Endothelial cell of umbilical vein (primary cell): ENCODE results near the gene TTLL11. TPM values are rescaled to one million over a fixed set of nuclear protein-coding genes. Genes with fewer than 3 reads are reported as not detected.
"Not testable (repeated sequence)": the region's sequence is repeated elsewhere in the genome, so short reads cannot be mapped to it uniquely, and the experiment has no call there.

Experiments
- BruUV-seq: library from RNA; stranded (reverse); fragments of 400-500 nt; replicated peaks from 2 replicates; lab custom pipeline; 2021; lab: Mats Ljungman, UMichigan
- CTCF ChIA-PET: fragments of 300-600, 350-600 bp; sonication (Branson Sonifier 250); formaldehyde crosslinking; loops from one replicate; lab custom pipeline; 2021; ENCODE audit warnings: antibody characterized with exemption, inconsistent platforms; lab: Charles Lee
- POLR2A ChIA-PET: fragments of 300-600, 350-600 bp; sonication (Branson Sonifier 250); formaldehyde crosslinking; loops from one replicate; lab custom pipeline; 2021; ENCODE audit warnings: antibody characterized with exemption, inconsistent platforms; lab: Charles Lee
- DNase-seq: peaks from one replicate; pipeline ENCODE4 v3.0.0-alpha.2; 2011; ENCODE audit warnings: low read depth, low spot score
- FAIRE-seq: peaks from 2 replicates; lab custom pipeline; 2011; peaks lifted over from hg19 to GRCh38; lab: Jason Lieb, UNC
- H2AFZ ChIP-seq: 2 replicates; pipeline ENCODE4 v1.6.0; 2012; ENCODE audit warnings: low read depth, low read length, control low read depth, inconsistent platforms
- H3K27ac ChIP-seq: 2 replicates; pipeline ENCODE4 v1.5.1; 2011; ENCODE audit warnings: low read depth, mild to moderate bottlenecking, control low read depth, low read length, moderate library complexity; ENCODE audit not compliant: insufficient read depth
- H3K27me3 ChIP-seq, 2 experiments: 2 replicates each; pipeline versions ENCODE4 v1.6.0 to v1.6.1; 2011; ENCODE audit warnings: low read length in 2 of 2, mixed read lengths in 1 of 2; ENCODE audit not compliant: control insufficient read depth in 2 of 2, insufficient read depth in 2 of 2
- H3K36me3 ChIP-seq, 2 experiments: 2 replicates in 1 of 2; 3 replicates in 1 of 2; pipeline ENCODE4 v1.5.1; 2011; ENCODE audit warnings: low read length in 2 of 2, mild to moderate bottlenecking in 1 of 2, moderate library complexity in 1 of 2; ENCODE audit not compliant: control insufficient read depth in 2 of 2, insufficient read depth in 2 of 2; ENCODE audit errors: extremely low read depth in 1 of 2
- H3K4me1 ChIP-seq: 3 replicates; pipeline ENCODE4 v1.5.1; 2011; ENCODE audit warnings: mild to moderate bottlenecking, low read length; ENCODE audit not compliant: control insufficient read depth, insufficient read depth; ENCODE audit errors: extremely low read depth
- H3K4me2 ChIP-seq: 2 replicates; pipeline ENCODE4 v1.6.1; 2011; ENCODE audit warnings: low read length, control low read depth, mixed read lengths; ENCODE audit not compliant: insufficient read depth
- H3K4me3 ChIP-seq, 3 experiments: fragments of 200-600 bp in 1 of 3; sonication (generic), shearing (Covaris generic) in 1 of 3; replicated peaks in 1 of 3; 2 replicates each; pipeline ENCODE4 v1.5.1; 2011 to 2016; ENCODE audit warnings: control low read depth in 3 of 3, low read length in 3 of 3, mild to moderate bottlenecking in 2 of 3, inconsistent platforms in 1 of 3, low read depth in 1 of 3, moderate library complexity in 1 of 3; ENCODE audit not compliant: insufficient read depth in 1 of 3
- H3K79me2 ChIP-seq: 2 replicates; pipeline ENCODE4 v1.6.0; 2012; ENCODE audit warnings: low read length, inconsistent platforms; ENCODE audit not compliant: control insufficient read depth, insufficient read depth
- H3K9ac ChIP-seq: replicated peaks from 2 replicates; pipeline ENCODE3; 2011; ENCODE audit warnings: low read length, control low read depth; ENCODE audit not compliant: insufficient read depth; ENCODE audit errors: extremely low read depth
- H3K9me1 ChIP-seq: replicated peaks from 3 replicates; pipeline ENCODE4 v1.6.0; 2011; ENCODE audit warnings: mild to moderate bottlenecking, low read length; ENCODE audit not compliant: control insufficient read depth, insufficient read depth; ENCODE audit errors: extremely low read depth
- H3K9me3 ChIP-seq: replicated peaks from 2 replicates; pipeline ENCODE4 v1.5.1; 2012; ENCODE audit warnings: low read length, inconsistent platforms; ENCODE audit not compliant: control insufficient read depth, insufficient read depth
- H4K20me1 ChIP-seq: replicated peaks from 2 replicates; pipeline ENCODE3; 2011; ENCODE audit warnings: mild to moderate bottlenecking, low read length; ENCODE audit not compliant: control insufficient read depth, insufficient read depth; ENCODE audit errors: extremely low read depth
- EZH2 ChIP-seq: IDR thresholded peaks from 2 replicates; pipeline ENCODE4 v1.6.1; 2012; ENCODE audit warnings: borderline replicate concordance, low read depth, mild to moderate bottlenecking, moderate library complexity, low read length, inconsistent platforms; ENCODE audit not compliant: severe bottlenecking
- FOS ChIP-seq: IDR thresholded peaks from 2 replicates; pipeline ENCODE4 v1.6.1; 2011; ENCODE audit warnings: mild to moderate bottlenecking, low read length, moderate library complexity, borderline replicate concordance; ENCODE audit not compliant: insufficient read depth
- GATA2 ChIP-seq: IDR thresholded peaks from 2 replicates; pipeline ENCODE4 v1.7.0; 2011; ENCODE audit warnings: low read depth, mild to moderate bottlenecking, moderate library complexity, mixed read lengths, low read length; ENCODE audit not compliant: insufficient read length, insufficient read depth
- JUN ChIP-seq: IDR thresholded peaks from 2 replicates; pipeline ENCODE4 v1.6.1; 2011; ENCODE audit warnings: borderline replicate concordance, low read depth; ENCODE audit not compliant: insufficient read length, insufficient read depth
- MYC ChIP-seq: IDR thresholded peaks from one replicate; pipeline ENCODE4 v1.6.1; 2011; ENCODE audit warnings: mild to moderate bottlenecking, low read depth, low read length
- POLR2A ChIP-seq: IDR thresholded peaks from 2 replicates; pipeline ENCODE4 v1.6.1; 2012; ENCODE audit warnings: low read depth, mild to moderate bottlenecking, control low read depth, low read length
- POLR2AphosphoS5 ChIP-seq: IDR thresholded peaks from 2 replicates; pipeline ENCODE4 v1.6.1; 2012; ENCODE audit warnings: low read depth, mild to moderate bottlenecking, control low read depth, low read length, moderate library complexity; ENCODE audit not compliant: insufficient read depth
- dilution Hi-C: fragments of 300-500 bp; cut with MboI; formaldehyde crosslinking; loops from one replicate; pipeline ENCODE4 v1.15.0; 2019; ENCODE audit warnings: low sequenced_read_pairs; ENCODE audit not compliant: extremely low pct_ligation_motif_present
- intact Hi-C: fragments of 100-400 bp; cut with micrococcal nuclease; formaldehyde crosslinking; loops from one replicate; pipeline ENCODE4 v1.10.0; 2022
- polyA plus RNA-seq, 4 experiments: library from polyadenylated mRNA; depleted of rRNA in 3 of 4; stranded (reverse) in 3 of 4; unstranded in 1 of 4; fragments of >200 nt; gene quantifications; 2 replicates each; pipeline versions ENCODE4 v1.2.1 to v1.2.3, GENCODE V29; 2011 to 2012; ENCODE audit warnings: missing spikeins in 1 of 4
- total RNA-seq: library from RNA; stranded (reverse); gene quantifications from 2 replicates; pipeline ENCODE4 v1.2.3, GENCODE V29; 2021

The TTLL11 gene
- total and polyA plus RNA-seq, 2 donors (not counting 3 experiments of a cell fraction or from before 2014, with no cell fraction given) = 4.9 to 5.1 TPM

DNA sequence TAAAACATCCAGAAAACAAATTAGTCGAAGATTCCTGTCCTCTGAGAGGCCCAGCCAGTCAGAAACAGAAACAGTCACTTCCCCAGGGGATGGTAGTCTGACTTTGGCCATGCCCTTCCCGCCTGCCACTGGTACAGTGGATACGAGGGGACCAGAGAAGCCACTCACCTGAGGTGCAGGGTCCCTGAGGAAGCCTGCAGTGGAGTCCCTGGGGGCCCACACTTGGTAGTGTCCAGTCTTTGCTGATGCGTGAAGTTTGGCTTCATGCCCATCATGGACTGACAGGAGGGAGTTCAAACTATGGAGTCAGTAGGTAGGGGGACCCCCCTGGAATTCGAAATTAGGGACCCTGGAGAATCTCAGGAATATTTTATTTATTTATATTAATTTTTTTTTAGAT is 294.2 kb downstream of the TTLL11 start:
- Histone ChIP-seq H3K9me3 (no peaks in the 10 kb centered on the region), H3K9me1 (no peaks in the 10 kb centered on the region), H3K4me1 (no peaks in the 10 kb centered on the region), H3K4me3 (no peak overlapping the region), H2AFZ (no peak overlapping the region), H3K9ac (no peak overlapping the region), H3K27ac (no peak overlapping the region), H3K79me2 (no peaks in the 10 kb centered on the region), H3K27me3 (peaks cover 5 to 11% of the 10 kb centered on the region in 2 experiments), H4K20me1 (no peaks in the 10 kb centered on the region), H3K4me2 (no peak overlapping the region), H3K36me3 (no peaks in the 10 kb centered on the region)
- no peak for DNase-seq
- TF ChIP-seq POLR2A (no peak), FOS (no peak), JUN (no peak), GATA2 (no peak), EZH2 (no peak)
- dilution Hi-C loops = no loop called here
- no TSS peak for BruUV-seq
- ChIA-PET POLR2A (no interaction called here), CTCF (no interaction called here)
- intact Hi-C loops = no loop called here
- FAIRE-seq = no peak

GRCh38 chr9:121797081-121797480 is 296.0 kb downstream of the TTLL11 start:
- ChIA-PET CTCF (no interaction called here), POLR2A (no interaction called here)
- BruUV-seq = no TSS peak
- intact Hi-C loops (loop anchor here (2.0 kb wide), 1 partner anchor 42 kb away; no protein-coding TSS in a partner anchor), dilution Hi-C loops (no loop called here)
- Histone ChIP-seq H3K27me3 (peaks cover 2 to 5% of the 10 kb centered on the region in 2 experiments), H3K36me3 (no peaks in the 10 kb centered on the region), H3K79me2 (no peaks in the 10 kb centered on the region), H3K9me1 (no peaks in the 10 kb centered on the region), H3K27ac (no peak overlapping the region), H3K4me3 (no peak overlapping the region), H2AFZ (no peak overlapping the region), H3K4me1 (no peaks in the 10 kb centered on the region), H3K9ac (no peak overlapping the region), H3K9me3 (no peaks in the 10 kb centered on the region), H3K4me2 (no peak overlapping the region), H4K20me1 (no peaks in the 10 kb centered on the region)
- no peak for DNase-seq
- no peak for FAIRE-seq
- TF ChIP-seq POLR2AphosphoS5 (no peak), MYC (no peak)

- FAIRE-seq, H2AFZ ChIP-seq, H3K9me1 ChIP-seq, POLR2A ChIA-PET, intact Hi-C loops, H3K36me3 ChIP-seq, DNase-seq, H3K27me3 ChIP-seq, BruUV-seq, H3K9ac ChIP-seq, CTCF ChIA-PET, dilution Hi-C loops, H3K9me3 ChIP-seq, H3K79me2 ChIP-seq, H4K20me1 ChIP-seq, H3K4me1 ChIP-seq, H3K27ac ChIP-seq, H3K4me3 ChIP-seq, H3K4me2 ChIP-seq: not testable (repeated sequence)
These were observed 298.8 kb downstream of the TTLL11 start for GRCh38 chr9:121794334-121794733.
